ENCODE measurements around the gene CASZ1. TPM values are rescaled to one million over a fixed set of nuclear protein-coding genes. Genes with fewer than 3 reads are reported as not detected.

CASZ1 gene
- total RNA-seq, 1 donor from 2014 or later, result 18.3 TPM

GRCh38 chr1:10795276-10796021 lies 997 bp downstream of the CASZ1 start:
- Mint-ChIP-seq H3K4me3 (ENCODE audit: unreplicated experiment) (peak overlapping the region; percentile 87), H3K9me3 (ENCODE audit: unreplicated experiment) (peaks cover 2% of the 10 kb centered on the region), H3K27ac (ENCODE audit: unreplicated experiment) (no peak overlapping the region), H3K4me1 (ENCODE audit: low read depth, unreplicated experiment) (peaks cover 10% of the 10 kb centered on the region), H3K27me3 (ENCODE audit: unreplicated experiment) (peaks cover 13% of the 10 kb centered on the region), H3K36me3 (ENCODE audit: unreplicated experiment) (no peaks in the 10 kb centered on the region)
- no peak for DNase-seq
- TF ChIP-seq CTCF (IDR thresholded peaks at IDR 0.05; ENCODE audit: partially characterized antibody, unreplicated experiment), result no peak

- Mint-ChIP-seq H3K36me3 (ENCODE audit: unreplicated experiment) (no peaks in the 10 kb centered on the region), H3K27me3 (ENCODE audit: unreplicated experiment) (peaks cover 13% of the 10 kb centered on the region), H3K4me3 (ENCODE audit: unreplicated experiment) (peak overlapping the region; percentile 91), H3K9me3 (ENCODE audit: unreplicated experiment) (peaks cover 2% of the 10 kb centered on the region), H3K4me1 (ENCODE audit: low read depth, unreplicated experiment) (peaks cover 10% of the 10 kb centered on the region), H3K27ac (ENCODE audit: unreplicated experiment) (no peak overlapping the region)
- peak; percentile 37 for DNase-seq
- TF ChIP-seq CTCF (IDR thresholded peaks at IDR 0.05; ENCODE audit: partially characterized antibody, unreplicated experiment), result no peak
Observed at GRCh38 chr1:10794724-10795275, 1.6 kb downstream of the CASZ1 start.

GRCh38 chr1:10793129-10793651 lies 3.3 kb downstream of the CASZ1 start:
- Mint-ChIP-seq H3K36me3 (ENCODE audit: unreplicated experiment) (no peaks in the 10 kb centered on the region), H3K4me3 (ENCODE audit: unreplicated experiment) (peak overlapping the region; percentile 89), H3K4me1 (ENCODE audit: low read depth, unreplicated experiment) (peaks cover 10% of the 10 kb centered on the region), H3K27ac (ENCODE audit: unreplicated experiment) (peak overlapping the region; percentile 82), H3K9me3 (ENCODE audit: unreplicated experiment) (peaks cover 2% of the 10 kb centered on the region), H3K27me3 (ENCODE audit: unreplicated experiment) (peaks cover 11% of the 10 kb centered on the region)
- DNase-seq, result no peak
- TF ChIP-seq CTCF (IDR thresholded peaks at IDR 0.05; ENCODE audit: partially characterized antibody, unreplicated experiment), result no peak

- peaks cover 14% of the 10 kb centered on the region for H3K4me1 Mint-ChIP-seq (ENCODE audit: low read depth, unreplicated experiment)
- H3K27me3 Mint-ChIP-seq (ENCODE audit: unreplicated experiment), result peaks cover 10% of the 10 kb centered on the region
- DNase-seq, result no peak
- TF ChIP-seq CTCF (IDR thresholded peaks at IDR 0.05; ENCODE audit: partially characterized antibody, unreplicated experiment), result no peak
- no peaks in the 10 kb centered on the region for H3K36me3 Mint-ChIP-seq (ENCODE audit: unreplicated experiment)
- H3K9me3 Mint-ChIP-seq (ENCODE audit: unreplicated experiment), result peaks cover 9% of the 10 kb centered on the region
- no peak overlapping the region for H3K4me3 Mint-ChIP-seq (ENCODE audit: unreplicated experiment)
- H3K27ac Mint-ChIP-seq (ENCODE audit: unreplicated experiment), result no peak overlapping the region
Observed at GRCh38 chr1:10791105-10791951, 5.1 kb downstream of the CASZ1 start.
